ENCODE results near the gene C2orf49.

DNA sequence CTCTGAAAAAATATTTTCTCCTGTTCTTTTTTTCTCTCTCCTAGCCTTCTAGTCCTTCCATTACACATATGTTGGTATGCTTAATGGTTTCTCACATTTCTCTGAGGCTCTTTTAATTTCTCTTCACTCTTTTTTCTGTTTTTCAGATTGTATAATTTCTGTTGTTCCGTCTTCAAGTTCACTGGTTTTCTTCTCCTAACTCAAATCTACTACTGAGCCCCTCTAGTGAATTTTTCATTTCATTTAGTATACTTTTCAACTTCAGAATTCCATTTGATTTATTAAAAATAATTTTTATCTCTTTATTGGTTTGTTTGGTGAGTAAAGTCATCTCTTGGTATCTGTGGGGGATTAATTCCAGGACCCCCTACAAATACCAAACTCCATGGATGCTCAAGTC lies 19.8 kb downstream of the C2orf49 start:
- TF ChIP-seq POLR2A (IDR thresholded peaks at IDR 0.05): no peak
- TF ChIP-seq, protein P1, sequence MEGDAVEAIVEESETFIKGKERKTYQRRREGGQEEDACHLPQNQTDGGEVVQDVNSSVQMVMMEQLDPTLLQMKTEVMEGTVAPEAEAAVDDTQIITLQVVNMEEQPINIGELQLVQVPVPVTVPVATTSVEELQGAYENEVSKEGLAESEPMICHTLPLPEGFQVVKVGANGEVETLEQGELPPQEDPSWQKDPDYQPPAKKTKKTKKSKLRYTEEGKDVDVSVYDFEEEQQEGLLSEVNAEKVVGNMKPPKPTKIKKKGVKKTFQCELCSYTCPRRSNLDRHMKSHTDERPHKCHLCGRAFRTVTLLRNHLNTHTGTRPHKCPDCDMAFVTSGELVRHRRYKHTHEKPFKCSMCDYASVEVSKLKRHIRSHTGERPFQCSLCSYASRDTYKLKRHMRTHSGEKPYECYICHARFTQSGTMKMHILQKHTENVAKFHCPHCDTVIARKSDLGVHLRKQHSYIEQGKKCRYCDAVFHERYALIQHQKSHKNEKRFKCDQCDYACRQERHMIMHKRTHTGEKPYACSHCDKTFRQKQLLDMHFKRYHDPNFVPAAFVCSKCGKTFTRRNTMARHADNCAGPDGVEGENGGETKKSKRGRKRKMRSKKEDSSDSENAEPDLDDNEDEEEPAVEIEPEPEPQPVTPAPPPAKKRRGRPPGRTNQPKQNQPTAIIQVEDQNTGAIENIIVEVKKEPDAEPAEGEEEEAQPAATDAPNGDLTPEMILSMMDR (IDR thresholded peaks at IDR 0.05): no peak
- TF ChIP-seq POLR2AphosphoS5 (IDR thresholded peaks at IDR 0.05): no peak

Measured in stomach (tissue), 4 donors.